Endothelial cell (in vitro differentiated cells): ENCODE measurements around the gene HOPX. TPM values are rescaled to one million over a fixed set of nuclear protein-coding genes. Genes with fewer than 3 reads are reported as not detected.
"Not testable (repeated sequence)": the region's sequence is repeated elsewhere in the genome, so short reads cannot be mapped to it uniquely, and the experiment has no call there.

Experiments
- DNase-seq: peaks from one replicate; pipeline ENCODE4 v3.0.0; 2021; ENCODE audit warnings: low spot score
- H3K27ac Mint-ChIP-seq: one replicate; pipeline ENCODE4 v1.8.0; 2021; ENCODE audit warnings: mixed read lengths, inconsistent platforms; ENCODE audit not compliant: unreplicated experiment
- H3K27me3 Mint-ChIP-seq: one replicate; pipeline ENCODE4 v1.8.0; 2021; ENCODE audit warnings: mild to moderate bottlenecking, moderate library complexity, mixed read lengths, inconsistent platforms; ENCODE audit not compliant: unreplicated experiment
- H3K36me3 Mint-ChIP-seq: one replicate; pipeline ENCODE4 v1.8.0; 2021; ENCODE audit warnings: mild to moderate bottlenecking, low read depth, mixed read lengths, inconsistent platforms; ENCODE audit not compliant: unreplicated experiment
- H3K4me1 Mint-ChIP-seq: one replicate; pipeline ENCODE4 v1.8.0; 2021; ENCODE audit warnings: mild to moderate bottlenecking, mixed read lengths, inconsistent platforms; ENCODE audit not compliant: unreplicated experiment
- H3K4me3 Mint-ChIP-seq: one replicate; pipeline ENCODE4 v1.8.0; 2021; ENCODE audit warnings: mild to moderate bottlenecking, mixed read lengths, inconsistent platforms; ENCODE audit not compliant: unreplicated experiment
- H3K9me3 Mint-ChIP-seq: one replicate; pipeline ENCODE4 v1.8.0; 2021; ENCODE audit warnings: mixed read lengths, inconsistent platforms; ENCODE audit not compliant: unreplicated experiment
- total RNA-seq: library from RNA; stranded (reverse); fragmentation: NEBNext Ultra II Directional; extraction: Animal tissue kit (Norgen Biotek cat#: 25700); gene quantifications from one replicate; pipeline ENCODE4 v1.2.1, GENCODE V29; 2021; ENCODE audit not compliant: unreplicated experiment
- TF ChIP-seq, protein P1 (sequence below): fragments of 200-600 bp; sonication (generic); IDR thresholded peaks from one replicate; pipeline ENCODE4 v1.5.0; 2021; ENCODE audit warnings: antibody characterized with exemption; ENCODE audit not compliant: unreplicated experiment

HOPX gene
- total RNA-seq, 1 donor from 2014 or later: 4.2 TPM

DNA sequence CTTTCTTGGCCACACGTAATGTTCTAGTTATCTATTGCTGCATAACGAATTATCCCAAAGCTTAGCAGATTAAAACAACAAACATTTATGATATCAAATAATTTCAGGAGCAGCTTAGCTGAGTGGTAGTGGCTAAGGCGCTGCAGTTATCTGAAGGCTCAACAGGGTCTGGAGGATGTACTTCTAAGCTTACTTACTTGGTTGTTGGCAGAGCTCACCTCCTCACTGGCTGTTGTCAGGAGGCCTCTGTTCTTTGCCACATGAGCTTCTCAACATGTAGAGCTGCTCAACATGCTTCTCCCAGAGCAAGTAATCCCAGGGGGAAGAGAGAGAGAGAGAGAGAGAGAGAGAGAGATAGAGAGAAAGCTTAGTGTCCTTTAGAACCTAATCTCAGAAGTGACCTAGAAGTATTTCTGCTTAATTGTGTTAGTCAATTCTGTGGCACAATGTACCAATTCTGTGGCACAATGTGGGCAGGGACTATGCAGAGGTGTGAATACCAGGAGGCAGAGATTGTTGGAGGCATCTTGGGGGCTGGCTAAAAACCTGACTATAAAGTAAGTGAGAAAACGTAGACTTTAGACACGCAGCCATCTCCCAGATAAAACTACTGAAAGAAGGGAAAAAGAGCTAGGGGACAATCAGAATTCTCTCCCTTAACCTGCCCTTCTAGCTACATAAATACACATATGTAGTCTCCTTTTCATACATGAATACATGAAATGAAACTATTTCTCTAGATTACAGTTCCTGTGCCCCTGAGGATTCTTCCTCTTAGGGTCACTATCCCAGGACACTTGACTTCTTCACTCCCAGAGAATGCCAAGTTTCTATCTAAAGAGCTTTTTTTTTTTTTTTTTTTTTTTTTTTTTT lies 40.2 kb downstream of the HOPX start:
- H3K9me3 Mint-ChIP-seq: no peaks in the 10 kb centered on the region
- H3K36me3 Mint-ChIP-seq: no peaks in the 10 kb centered on the region
- no peak overlapping the region for H3K4me3 Mint-ChIP-seq
- TF ChIP-seq, protein P1, sequence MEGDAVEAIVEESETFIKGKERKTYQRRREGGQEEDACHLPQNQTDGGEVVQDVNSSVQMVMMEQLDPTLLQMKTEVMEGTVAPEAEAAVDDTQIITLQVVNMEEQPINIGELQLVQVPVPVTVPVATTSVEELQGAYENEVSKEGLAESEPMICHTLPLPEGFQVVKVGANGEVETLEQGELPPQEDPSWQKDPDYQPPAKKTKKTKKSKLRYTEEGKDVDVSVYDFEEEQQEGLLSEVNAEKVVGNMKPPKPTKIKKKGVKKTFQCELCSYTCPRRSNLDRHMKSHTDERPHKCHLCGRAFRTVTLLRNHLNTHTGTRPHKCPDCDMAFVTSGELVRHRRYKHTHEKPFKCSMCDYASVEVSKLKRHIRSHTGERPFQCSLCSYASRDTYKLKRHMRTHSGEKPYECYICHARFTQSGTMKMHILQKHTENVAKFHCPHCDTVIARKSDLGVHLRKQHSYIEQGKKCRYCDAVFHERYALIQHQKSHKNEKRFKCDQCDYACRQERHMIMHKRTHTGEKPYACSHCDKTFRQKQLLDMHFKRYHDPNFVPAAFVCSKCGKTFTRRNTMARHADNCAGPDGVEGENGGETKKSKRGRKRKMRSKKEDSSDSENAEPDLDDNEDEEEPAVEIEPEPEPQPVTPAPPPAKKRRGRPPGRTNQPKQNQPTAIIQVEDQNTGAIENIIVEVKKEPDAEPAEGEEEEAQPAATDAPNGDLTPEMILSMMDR: no peak
- no peak overlapping the region for H3K27ac Mint-ChIP-seq
- DNase-seq: no peak
- H3K4me1 Mint-ChIP-seq: peaks cover 4% of the 10 kb centered on the region
- H3K27me3 Mint-ChIP-seq: no peaks in the 10 kb centered on the region

GRCh38 chr4:56637791-56638190 lies 43.3 kb downstream of the HOPX start:
- Mint-ChIP-seq H3K4me1 (peaks cover 5% of the 10 kb centered on the region), H3K9me3 (no peaks in the 10 kb centered on the region), H3K27me3 (no peaks in the 10 kb centered on the region), H3K36me3 (no peaks in the 10 kb centered on the region), H3K4me3 (no peak overlapping the region), H3K27ac (no peak overlapping the region)
- DNase-seq: no peak
- TF ChIP-seq, protein P1: no peak

DNA sequence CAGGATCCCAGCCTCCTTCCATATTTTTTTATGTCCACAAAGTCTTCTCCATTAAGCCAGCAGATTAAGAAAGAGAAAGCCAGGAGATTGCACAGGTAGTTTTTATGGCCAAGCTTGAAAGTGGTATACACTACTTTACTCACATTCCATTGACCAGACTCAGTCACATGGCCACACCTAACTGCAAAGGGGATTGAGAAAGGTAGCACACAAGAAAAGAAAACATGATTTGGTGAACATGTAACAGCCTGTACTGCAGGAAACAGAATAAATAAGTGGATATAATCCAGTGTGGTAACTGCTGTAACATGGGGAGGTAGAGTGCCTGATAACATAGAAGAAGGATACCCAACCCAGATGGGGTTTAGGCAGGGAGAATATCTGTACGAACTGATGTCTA lies 43.9 kb downstream of the HOPX start:
- no peaks in the 10 kb centered on the region for H3K36me3 Mint-ChIP-seq
- H3K4me1 Mint-ChIP-seq: peaks cover 8% of the 10 kb centered on the region
- DNase-seq: no peak
- no peaks in the 10 kb centered on the region for H3K9me3 Mint-ChIP-seq
- no peak overlapping the region for H3K27ac Mint-ChIP-seq
- H3K27me3 Mint-ChIP-seq: no peaks in the 10 kb centered on the region
- TF ChIP-seq, protein P1: no peak
- no peak overlapping the region for H3K4me3 Mint-ChIP-seq

DNA sequence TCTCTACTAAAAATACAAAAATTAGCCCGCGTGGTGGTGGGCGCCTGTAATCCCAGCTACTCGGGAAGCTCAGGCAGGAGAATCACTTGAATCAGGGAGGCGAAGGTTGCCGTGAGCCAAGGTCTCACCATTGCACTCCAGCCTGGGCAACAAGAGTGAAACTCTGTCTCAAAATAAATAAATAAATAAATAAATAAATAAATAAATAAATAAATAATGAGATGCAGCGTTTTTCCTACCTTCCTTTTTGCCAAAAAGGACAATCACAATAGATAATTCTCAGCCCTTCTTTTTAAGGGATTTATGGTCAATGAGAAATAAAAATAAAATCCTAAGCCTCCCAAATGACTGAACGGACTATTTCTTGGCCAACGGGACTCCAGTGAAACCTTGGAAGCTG lies 46.1 kb downstream of the HOPX start:
- H3K27me3 Mint-ChIP-seq, H3K36me3 Mint-ChIP-seq, H3K27ac Mint-ChIP-seq, DNase-seq, H3K4me3 Mint-ChIP-seq, H3K9me3 Mint-ChIP-seq: not testable (repeated sequence)
- peaks cover 11% of the 10 kb centered on the region for H3K4me1 Mint-ChIP-seq

GRCh38 chr4:56633486-56633885 lies 47.6 kb downstream of the HOPX start:
- TF ChIP-seq, protein P1: no peak
- no peak overlapping the region for H3K27ac Mint-ChIP-seq
- no peaks in the 10 kb centered on the region for H3K9me3 Mint-ChIP-seq
- H3K4me1 Mint-ChIP-seq: peaks cover 9% of the 10 kb centered on the region
- H3K27me3 Mint-ChIP-seq: peaks cover 2% of the 10 kb centered on the region
- no peak overlapping the region for H3K4me3 Mint-ChIP-seq
- no peaks in the 10 kb centered on the region for H3K36me3 Mint-ChIP-seq
- DNase-seq: no peak
